Neutrophil (primary cell): ENCODE results near the gene CHD2.

Source experiments
- H3K27ac ChIP-seq: fragments of 200-600 bp; sonication (generic); 2 replicates; pipeline ENCODE4 v1.5.1; 2016; ENCODE audit warnings: mild to moderate bottlenecking, moderate library complexity
- H3K27me3 ChIP-seq: fragments of 200-600 bp; sonication (generic); 2 replicates; pipeline ENCODE4 v1.6.0; 2016; ENCODE audit warnings: mild to moderate bottlenecking
- H3K36me3 ChIP-seq: fragments of 200-600 bp; sonication (generic); 2 replicates; pipeline ENCODE4 v1.5.1; 2017
- H3K4me1 ChIP-seq, 2 experiments: fragments of 200-600 bp in 1 of 2; sonication (generic) in 1 of 2; 1 replicate in 1 of 2; 2 replicates in 1 of 2; pipeline versions ENCODE4 v1.5.1 to v1.6.1; 2013 to 2016; ENCODE audit warnings: low read depth in 1 of 2, low read length in 1 of 2, mild to moderate bottlenecking in 1 of 2, moderate library complexity in 1 of 2; ENCODE audit not compliant: control insufficient read depth in 1 of 2, insufficient read depth in 1 of 2
- H3K4me3 ChIP-seq, 2 experiments: fragments of 200-600 bp in 1 of 2; sonication (generic) in 1 of 2; 1 replicate in 1 of 2; 2 replicates in 1 of 2; pipeline ENCODE4 v1.5.1; 2013 to 2016; ENCODE audit warnings: low read depth in 1 of 2, low read length in 1 of 2, mild to moderate bottlenecking in 1 of 2, moderate library complexity in 1 of 2
- H3K9me3 ChIP-seq: fragments of 200-600 bp; sonication (generic); 2 replicates; pipeline ENCODE4 v1.5.1; 2016
- CTCF ChIP-seq: fragments of 200-600 bp; sonication (generic); IDR thresholded peaks from 2 replicates; pipeline ENCODE4 v1.5.1; 2016; ENCODE audit warnings: antibody characterized with exemption

CHD2 gene

GRCh38 chr15:92908713-92909057, 8.6 kb downstream of the CHD2 start:
- Histone ChIP-seq H3K27me3 (no peaks in the 10 kb centered on the region), H3K9me3 (no peaks in the 10 kb centered on the region), H3K27ac (peak overlapping the region; percentile 98), H3K36me3 (no peaks in the 10 kb centered on the region), H3K4me1 (peaks cover 94 to 96% of the 10 kb centered on the region in 2 experiments), H3K4me3 (peak overlapping the region; percentile 3 to 31)
- TF ChIP-seq CTCF, result no peak

- H3K4me3 ChIP-seq, result peak overlapping the region in 1 of 2 experiments; percentile 31
- H3K4me1 ChIP-seq, result peaks cover 96 to 98% of the 10 kb centered on the region in 2 experiments
Measured at GRCh38 chr15:92909136-92909781, 9.1 kb downstream of the CHD2 start.

DNA sequence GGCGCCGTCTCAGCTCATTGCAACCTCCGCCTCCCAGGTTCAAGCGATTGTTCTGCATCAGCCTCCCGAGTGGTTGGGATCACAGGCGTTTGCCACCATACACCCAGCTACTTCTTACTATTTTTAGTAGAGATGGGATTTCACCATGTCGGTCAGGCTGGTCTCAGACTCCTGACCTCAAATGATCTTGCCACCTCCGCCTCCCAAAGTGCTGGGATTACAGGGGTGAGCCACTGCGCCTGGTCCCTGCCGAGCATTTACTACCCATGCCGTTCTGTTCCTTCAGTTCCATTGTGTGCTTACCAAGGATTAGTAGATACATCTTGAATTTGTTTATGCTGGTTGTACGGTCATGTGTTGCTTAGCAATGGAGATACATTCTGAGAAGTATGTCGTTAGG, 10.3 kb downstream of the CHD2 start:
- H3K36me3 ChIP-seq, result no peaks in the 10 kb centered on the region
- peak overlapping the region; percentile 96 for H3K27ac ChIP-seq
- TF ChIP-seq CTCF, result no peak
- peaks cover 98 to 99% of the 10 kb centered on the region in 2 experiments for H3K4me1 ChIP-seq
- H3K9me3 ChIP-seq, result no peaks in the 10 kb centered on the region
- no peak overlapping the region for H3K4me3 ChIP-seq
- no peaks in the 10 kb centered on the region for H3K27me3 ChIP-seq

More at GRCh38 chr15:92909136-92909781, 9.1 kb downstream of the CHD2 start:
- no peaks in the 10 kb centered on the region for H3K36me3 ChIP-seq
- H3K27me3 ChIP-seq, result no peaks in the 10 kb centered on the region
- peak overlapping the region; percentile 98 for H3K27ac ChIP-seq
- no peaks in the 10 kb centered on the region for H3K9me3 ChIP-seq
- no peak for TF ChIP-seq CTCF

GRCh38 chr15:92914103-92914499, 14.0 kb downstream of the CHD2 start:
- Histone ChIP-seq H3K36me3 (no peaks in the 10 kb centered on the region), H3K4me3 (peak overlapping the region; percentile 42 to 55), H3K9me3 (no peaks in the 10 kb centered on the region), H3K27ac (peak overlapping the region; percentile 96), H3K27me3 (no peaks in the 10 kb centered on the region), H3K4me1 (peaks cover 92 to 93% of the 10 kb centered on the region in 2 experiments)
- TF ChIP-seq CTCF, result no peak

GRCh38 chr15:92914768-92915221, 14.7 kb downstream of the CHD2 start:
- Histone ChIP-seq H3K27me3 (no peaks in the 10 kb centered on the region), H3K4me3 (peak overlapping the region; percentile 42 to 55), H3K36me3 (no peaks in the 10 kb centered on the region), H3K27ac (peak overlapping the region; percentile 96), H3K9me3 (no peaks in the 10 kb centered on the region), H3K4me1 (peaks cover 87% of the 10 kb centered on the region in 2 experiments)
- no peak for TF ChIP-seq CTCF
